ENCODE data around the gene CANX.

- no peak for TF ChIP-seq POLR2A (IDR thresholded peaks at IDR 0.05)
- no peak for TF ChIP-seq POLR2AphosphoS5 (IDR thresholded peaks at IDR 0.05)
- TF ChIP-seq CTCF (IDR thresholded peaks at IDR 0.05): no peak
These were observed 40.0 kb downstream of the CANX start for GRCh38 chr5:179738742-179739141.

Measured in sigmoid colon (tissue), 4 donors.